Panc1 (cell line): ENCODE data around the gene FREM2. TPM values are rescaled to one million over a fixed set of nuclear protein-coding genes. Genes with fewer than 3 reads are reported as not detected.

Experiments
- ATAC-seq: fragments of 200-7000 bp; cut with Tn5 transposase; 2 replicates; pipeline ENCODE4 v1.9.1; 2020; ENCODE audit warnings: mild to moderate bottlenecking, moderate library complexity
- BruUV-seq: library from RNA; stranded (reverse); fragments of 400-500 nt; replicated peaks from 2 replicates; lab custom pipeline; 2021; lab: Mats Ljungman, UMichigan
- CTCF ChIA-PET: fragments of 300-600 bp; sonication (Branson Sonifier 250); formaldehyde crosslinking; loops from one replicate; lab custom pipeline; 2022; ENCODE audit warnings: antibody characterized with exemption; lab: Charles Lee
- POLR2A ChIA-PET: fragments of 300-600 bp; sonication (Branson Sonifier 250); formaldehyde crosslinking; loops from one replicate; lab custom pipeline; 2022; ENCODE audit warnings: antibody characterized with exemption; lab: Charles Lee
- DNase-seq: peaks from one replicate; pipeline ENCODE4 v3.0.0-alpha.2; 2010; ENCODE audit warnings: low read depth, low spot score
- H3K27ac ChIP-seq: 2 replicates; pipeline ENCODE4 v1.5.1; 2011; ENCODE audit warnings: mild to moderate bottlenecking, low read length, inconsistent platforms
- H3K27me3 ChIP-seq: fragments of 200-500 bp; sonication (Bioruptor generic); 2 replicates; pipeline ENCODE4 v1.6.0; 2014; ENCODE audit warnings: low read length, inconsistent platforms; ENCODE audit not compliant: control insufficient read depth, insufficient read depth
- H3K36me3 ChIP-seq: fragments of 200-500 bp; sonication (Bioruptor generic); 2 replicates; pipeline ENCODE4 v1.5.1; 2014; ENCODE audit warnings: inconsistent platforms, mild to moderate bottlenecking, low read length, moderate library complexity; ENCODE audit not compliant: control insufficient read depth, insufficient read depth
- H3K4me1 ChIP-seq: 2 replicates; pipeline ENCODE4 v1.5.1; 2011; ENCODE audit warnings: inconsistent platforms, mild to moderate bottlenecking, low read length, moderate library complexity; ENCODE audit not compliant: control insufficient read depth, insufficient read depth
- H3K4me3 ChIP-seq, 2 experiments: 2 replicates each; pipeline ENCODE4 v1.5.1; 2011 to 2012; ENCODE audit warnings: low read depth in 2 of 2, low read length in 2 of 2, mild to moderate bottlenecking in 2 of 2, inconsistent platforms in 1 of 2, moderate library complexity in 1 of 2
- H3K9me3 ChIP-seq: fragments of 200-500 bp; sonication (Bioruptor generic); 2 replicates; pipeline ENCODE4 v1.5.1; 2014; ENCODE audit warnings: low read depth, mild to moderate bottlenecking, inconsistent platforms, low read length, moderate library complexity; ENCODE audit not compliant: control insufficient read depth, insufficient read depth
- CTCF ChIP-seq: fragments of 450-650 bp; IDR thresholded peaks from 2 replicates; pipeline ENCODE4 v1.5.1; 2017; ENCODE audit warnings: mild to moderate bottlenecking
- POLR2AphosphoS5 ChIP-seq: IDR thresholded peaks from 2 replicates; pipeline ENCODE4 v1.6.1; 2012; ENCODE audit warnings: mild to moderate bottlenecking, low read depth, low read length, moderate library complexity
- REST ChIP-seq, 2 experiments: IDR thresholded peaks; 2 replicates each; pipeline ENCODE4 v1.6.1; 2011 to 2012; ENCODE audit warnings: low read depth in 2 of 2, control low read depth in 1 of 2, low read length in 1 of 2, mild to moderate bottlenecking in 1 of 2, moderate library complexity in 1 of 2; ENCODE audit not compliant: insufficient read depth in 1 of 2
- SIN3A ChIP-seq: IDR thresholded peaks from 2 replicates; pipeline ENCODE4 v1.6.1; 2012; ENCODE audit warnings: low read depth, mild to moderate bottlenecking, low read length, moderate library complexity, borderline replicate concordance; ENCODE audit not compliant: insufficient read depth
- TCF7L2 ChIP-seq: IDR thresholded peaks from 2 replicates; pipeline ENCODE4 v1.6.1; 2011; ENCODE audit warnings: mild to moderate bottlenecking, low read depth, low read length, inconsistent platforms
- in situ Hi-C: cut with HindIII; loops from 2 replicates; pipeline ENCODE4 v1.10.0; 2016; ENCODE audit warnings: low sequenced_read_pairs, low pct_unique_long_range_greater_than_20kb
- intact Hi-C: fragments of 100-400 bp; cut with micrococcal nuclease; formaldehyde crosslinking; loops from one replicate; pipeline ENCODE4 v1.10.0; 2022; ENCODE audit not compliant: unreplicated experiment
- total RNA-seq: library from RNA; stranded (reverse); gene quantifications from one replicate; pipeline ENCODE4 v1.2.1, GENCODE V29; 2021; ENCODE audit not compliant: unreplicated experiment

Gene FREM2
- total RNA-seq, 1 experiment from 2014 or later, result 0.15 TPM

- Histone ChIP-seq H3K9me3 (no peaks in the 10 kb centered on the region), H3K4me1 (no peaks in the 10 kb centered on the region), H3K4me3 (no peak overlapping the region), H3K27me3 (no peaks in the 10 kb centered on the region), H3K27ac (no peak overlapping the region), H3K36me3 (no peaks in the 10 kb centered on the region)
- DNase-seq (no peak), ATAC-seq (no peak)
- intact Hi-C loops, result no loop called here
- in situ Hi-C loops, result no loop called here
- POLR2A ChIA-PET, result no interaction called here
- no peak for TF ChIP-seq REST (IDR thresholded peaks at IDR 0.05; ENCODE audit: insufficient read depth in 1 of 2, low read depth in 2 of 2, low read length in 1 of 2)
- no peak for TF ChIP-seq TCF7L2
- no peak for TF ChIP-seq POLR2AphosphoS5
- BruUV-seq, result no TSS peak
- CTCF ChIA-PET, result no interaction called here
Observed at GRCh38 chr13:38863536-38863935, 176.7 kb downstream of the FREM2 start.

GRCh38 chr13:38866649-38867048 lies 179.8 kb downstream of the FREM2 start:
- Histone ChIP-seq H3K27me3 (no peaks in the 10 kb centered on the region), H3K4me3 (no peak overlapping the region), H3K27ac (no peak overlapping the region), H3K4me1 (no peaks in the 10 kb centered on the region), H3K9me3 (no peaks in the 10 kb centered on the region), H3K36me3 (no peaks in the 10 kb centered on the region)
- intact Hi-C loops, result loop anchor here (2.0 kb wide), 1 partner anchor 48 kb away; no protein-coding TSS in a partner anchor
- BruUV-seq, result no TSS peak
- ChIA-PET CTCF (interaction anchor here (0.7 kb wide), 2 partner anchors 142 to 261 kb away, joined by 7 to 8 read pairs; no protein-coding TSS in a partner anchor), POLR2A (no interaction called here)
- DNase-seq (no peak), ATAC-seq (no peak)
- TF ChIP-seq CTCF, result peak; percentile 18; the same call in 1 of the 2 replicates
- TF ChIP-seq TCF7L2, result no peak
- in situ Hi-C loops, result no loop called here

GRCh38 chr13:38868399-38868798 lies 181.5 kb downstream of the FREM2 start:
- no peak for TF ChIP-seq POLR2AphosphoS5
- no peak for TF ChIP-seq REST (IDR thresholded peaks at IDR 0.05; ENCODE audit: insufficient read depth in 1 of 2, low read depth in 2 of 2, low read length in 1 of 2)
- no peak for TF ChIP-seq SIN3A
- TF ChIP-seq CTCF, result no peak
- TF ChIP-seq TCF7L2, result no peak
- ChIA-PET POLR2A (no interaction called here), CTCF (no interaction called here)
- no peak overlapping the region for H3K27ac ChIP-seq
- DNase-seq, result no peak
- H3K4me1 ChIP-seq, result no peaks in the 10 kb centered on the region
- no peaks in the 10 kb centered on the region for H3K36me3 ChIP-seq
- BruUV-seq, result no TSS peak
- no peak for ATAC-seq
- no peaks in the 10 kb centered on the region for H3K27me3 ChIP-seq
- no peak overlapping the region for H3K4me3 ChIP-seq
- H3K9me3 ChIP-seq, result no peaks in the 10 kb centered on the region
- intact Hi-C loops (no loop called here), in situ Hi-C loops (no loop called here)
